ENCODE measurements around the gene COG3.

COG3 gene

DNA sequence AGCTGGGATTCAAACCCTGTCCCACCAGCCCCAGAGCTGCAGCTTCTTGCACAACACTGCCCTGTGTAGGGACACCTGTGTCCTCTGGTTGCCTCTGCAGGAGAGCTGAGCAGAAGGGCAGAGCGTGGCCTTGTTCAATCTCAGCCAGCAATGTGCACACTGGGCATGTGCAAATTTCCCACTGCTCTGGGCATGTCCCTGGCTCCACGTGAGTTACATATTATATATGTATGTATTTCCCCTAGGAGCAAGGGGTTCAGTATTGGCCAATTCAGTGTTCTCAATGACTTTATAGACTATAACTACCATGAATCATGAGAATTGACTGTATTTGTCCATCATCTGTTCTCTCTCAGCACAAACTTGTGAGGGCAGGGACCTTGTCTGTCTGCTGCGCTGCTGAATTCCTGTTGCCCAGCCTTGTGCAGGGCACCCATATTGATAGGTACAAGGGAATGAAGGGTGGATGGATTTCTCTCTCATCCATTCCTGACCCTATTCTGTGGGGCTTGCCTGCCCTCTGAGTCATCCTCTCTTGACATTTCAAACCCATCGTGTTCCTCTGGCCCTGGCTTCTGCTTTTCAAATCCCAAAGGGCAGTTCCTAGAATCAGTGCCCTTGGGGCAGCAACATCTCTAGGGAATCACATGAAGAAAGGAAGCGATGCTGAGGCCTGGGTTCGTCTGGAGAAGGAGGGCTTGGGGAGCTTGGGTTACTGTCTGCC, 81.1 kb downstream of the COG3 start:
- no peak overlapping the region for H2AFZ ChIP-seq (ENCODE audit: low read depth, low read length, severe bottlenecking)

GRCh38 chr13:45546410-45546765, 81.6 kb downstream of the COG3 start:
- Histone ChIP-seq H3K4me3 (ENCODE audit: insufficient read depth, low read length, poor library complexity, severe bottlenecking) (no peak overlapping the region), H3K79me2 (ENCODE audit: insufficient read depth, low read length) (no peaks in the 10 kb centered on the region), H3K27ac (ENCODE audit: low read depth, low read length) (no peak overlapping the region), H3K9me2 (replicated peaks; ENCODE audit: insufficient read depth, low read length) (no peaks in the 10 kb centered on the region), H3F3A (ENCODE audit: insufficient read depth) (no peaks in the 10 kb centered on the region), H3K9me3 (ENCODE audit: insufficient read depth, low read length) (no peaks in the 10 kb centered on the region), H3K4me2 (ENCODE audit: low read depth, low read length, poor library complexity, severe bottlenecking) (no peak overlapping the region), H3K36me3 (ENCODE audit: low read length) (no peaks in the 10 kb centered on the region), H3K9ac (ENCODE audit: low read length) (no peak overlapping the region), H4K20me1 (ENCODE audit: low read depth, low read length) (no peaks in the 10 kb centered on the region), H2AFZ (ENCODE audit: low read depth, low read length, severe bottlenecking) (no peak overlapping the region), H3K27me3 (ENCODE audit: low read length) (no peaks in the 10 kb centered on the region)
- TF ChIP-seq CTCF (IDR thresholded peaks at IDR 0.05; ENCODE audit: insufficient read depth, low read length, poor library complexity, severe bottlenecking) (no peak), EZH2phosphoT487 (conservative IDR thresholded peaks at IDR 0.05; ENCODE audit: low read length) (no peak)

More for the DNA sequence above, 81.1 kb downstream of the COG3 start:
- TF ChIP-seq EZH2phosphoT487 (conservative IDR thresholded peaks at IDR 0.05; ENCODE audit: low read length) (no peak), CTCF (IDR thresholded peaks at IDR 0.05; ENCODE audit: insufficient read depth, low read length, poor library complexity, severe bottlenecking) (no peak)
- Histone ChIP-seq H3K79me2 (ENCODE audit: insufficient read depth, low read length) (no peaks in the 10 kb centered on the region), H4K20me1 (ENCODE audit: low read depth, low read length) (no peaks in the 10 kb centered on the region), H3K4me2 (ENCODE audit: low read depth, low read length, poor library complexity, severe bottlenecking) (no peak overlapping the region), H3K4me3 (ENCODE audit: insufficient read depth, low read length, poor library complexity, severe bottlenecking) (no peak overlapping the region), H3K9me2 (replicated peaks; ENCODE audit: insufficient read depth, low read length) (no peaks in the 10 kb centered on the region), H3F3A (ENCODE audit: insufficient read depth) (no peaks in the 10 kb centered on the region), H3K9me3 (ENCODE audit: insufficient read depth, low read length) (no peaks in the 10 kb centered on the region), H3K9ac (ENCODE audit: low read length) (no peak overlapping the region), H3K36me3 (ENCODE audit: low read length) (no peaks in the 10 kb centered on the region), H3K27me3 (ENCODE audit: low read length) (no peaks in the 10 kb centered on the region), H3K27ac (ENCODE audit: low read depth, low read length) (no peak overlapping the region)

DNA sequence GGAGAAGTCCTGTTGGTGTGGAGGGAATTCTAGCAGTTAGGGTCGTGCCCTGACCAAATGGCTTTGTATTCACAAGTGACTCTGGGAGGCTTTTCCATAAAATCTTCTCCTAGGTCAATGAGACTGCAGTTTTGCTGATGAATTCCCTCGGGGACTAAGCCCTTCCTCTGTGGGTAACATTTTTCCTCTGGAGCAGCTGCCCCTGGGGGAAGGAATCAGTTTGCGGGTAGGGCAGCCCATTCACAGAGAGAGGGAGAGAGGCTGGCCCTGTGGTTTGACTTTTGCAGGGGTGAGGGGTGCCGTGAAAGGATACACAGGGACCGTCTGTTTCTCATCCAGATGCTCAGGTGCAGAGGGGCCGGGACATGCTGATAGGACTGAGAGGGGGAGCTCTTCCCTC, 83.5 kb downstream of the COG3 start:
- H2AFZ ChIP-seq (ENCODE audit: low read depth, low read length, severe bottlenecking), result no peak overlapping the region

More for the DNA sequence above, 83.5 kb downstream of the COG3 start:
- Histone ChIP-seq H3K4me3 (ENCODE audit: insufficient read depth, low read length, poor library complexity, severe bottlenecking) (no peak overlapping the region), H4K20me1 (ENCODE audit: low read depth, low read length) (no peaks in the 10 kb centered on the region), H3K9me2 (replicated peaks; ENCODE audit: insufficient read depth, low read length) (no peaks in the 10 kb centered on the region), H3K27me3 (ENCODE audit: low read length) (no peaks in the 10 kb centered on the region), H3K79me2 (ENCODE audit: insufficient read depth, low read length) (no peaks in the 10 kb centered on the region), H3K9ac (ENCODE audit: low read length) (no peak overlapping the region), H3K27ac (ENCODE audit: low read depth, low read length) (no peak overlapping the region), H3K36me3 (ENCODE audit: low read length) (no peaks in the 10 kb centered on the region), H3K9me3 (ENCODE audit: insufficient read depth, low read length) (no peaks in the 10 kb centered on the region), H3F3A (ENCODE audit: insufficient read depth) (no peaks in the 10 kb centered on the region), H3K4me2 (ENCODE audit: low read depth, low read length, poor library complexity, severe bottlenecking) (no peak overlapping the region)
- TF ChIP-seq EZH2phosphoT487 (conservative IDR thresholded peaks at IDR 0.05; ENCODE audit: low read length) (no peak), CTCF (IDR thresholded peaks at IDR 0.05; ENCODE audit: insufficient read depth, low read length, poor library complexity, severe bottlenecking) (no peak)

All from SU-DHL-6 (cell line).